Urinary bladder (tissue), 4 donors: ENCODE data around the gene IRAK2. TPM values are rescaled to one million over a fixed set of nuclear protein-coding genes. Genes with fewer than 3 reads are reported as not detected.
"Not testable (repeated sequence)": the region's sequence is repeated elsewhere in the genome, so short reads cannot be mapped to it uniquely, and the experiment has no call there.

Experiments used
- DNase-seq: peaks from one replicate; pipeline ENCODE4 v3.0.0-alpha.2; 2015; ENCODE audit errors: extremely low spot score
- H3K27ac ChIP-seq: one replicate; pipeline ENCODE4 v1.5.1; 2013; ENCODE audit warnings: low read depth, mild to moderate bottlenecking, moderate library complexity
- H3K36me3 ChIP-seq: one replicate; pipeline ENCODE4 v1.6.1; 2013; ENCODE audit warnings: mild to moderate bottlenecking, moderate library complexity; ENCODE audit not compliant: insufficient read depth
- H3K4me1 ChIP-seq: one replicate; pipeline ENCODE4 v1.6.1; 2013; ENCODE audit warnings: mild to moderate bottlenecking, moderate library complexity; ENCODE audit not compliant: insufficient read depth
- H3K4me3 ChIP-seq: one replicate; pipeline ENCODE4 v1.5.1; 2013; ENCODE audit warnings: low read depth, low read length
- WGBS: extraction: QIAGEN DNeasy Blood & Tissue Kit; methylation state at CpG from one replicate; pipeline ENCODE4 v1.1.7; 2013; 5-methylcytosine and 5-hydroxymethylcytosine counted together
- polyA plus RNA-seq: library from polyadenylated mRNA; stranded (reverse); fragments of 200-250 nt; gene quantifications from one replicate; pipeline ENCODE4 v1.2.3, GENCODE V29; 2013
- total RNA-seq: library from RNA; depleted of rRNA; stranded (reverse); fragments of >200 nt; gene quantifications from one replicate; pipeline ENCODE4 v1.2.3, GENCODE V29; 2014
- donor health status: healthy with polysubstance abuse.
- donor health status: healthy.

IRAK2 gene
- total and polyA plus RNA-seq, 2 donors = 2.9 to 4.1 TPM

DNA sequence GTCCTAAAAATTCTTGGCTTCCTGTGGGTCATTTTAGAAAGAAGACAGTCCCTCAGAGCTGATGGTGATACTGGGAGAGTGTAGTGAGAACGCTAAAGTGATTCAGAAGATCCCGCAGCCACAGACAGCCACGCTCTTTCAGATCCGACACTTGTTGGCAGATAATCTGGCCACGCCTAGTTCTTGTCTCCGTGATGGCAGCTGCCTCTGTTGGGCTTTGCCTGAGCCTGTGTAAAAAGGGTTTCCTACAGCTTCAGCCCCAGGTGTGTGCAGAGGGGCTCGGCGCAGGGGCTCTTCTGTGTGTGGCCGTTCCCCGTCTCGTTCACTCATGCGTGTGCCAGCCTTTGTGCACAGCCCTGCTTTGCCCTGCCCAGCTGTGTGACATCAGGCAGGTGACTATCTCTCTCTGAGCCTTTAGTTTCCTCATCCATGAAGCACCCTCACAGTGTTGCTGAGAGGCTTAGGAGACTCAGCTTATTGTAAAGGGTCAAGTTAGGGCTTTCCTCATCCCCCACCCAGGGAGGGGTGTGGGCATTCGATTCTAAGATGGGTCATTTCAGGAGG is 6.3 kb downstream of the IRAK2 start:
- no peak overlapping the region for H3K27ac ChIP-seq
- 78% methylated on average over 13 of the region's 13 CpGs for WGBS
- no peak for DNase-seq
- H3K4me1 ChIP-seq = no peaks in the 10 kb centered on the region
- H3K36me3 ChIP-seq = peaks cover 2% of the 10 kb centered on the region
- H3K4me3 ChIP-seq = no peak overlapping the region

DNA sequence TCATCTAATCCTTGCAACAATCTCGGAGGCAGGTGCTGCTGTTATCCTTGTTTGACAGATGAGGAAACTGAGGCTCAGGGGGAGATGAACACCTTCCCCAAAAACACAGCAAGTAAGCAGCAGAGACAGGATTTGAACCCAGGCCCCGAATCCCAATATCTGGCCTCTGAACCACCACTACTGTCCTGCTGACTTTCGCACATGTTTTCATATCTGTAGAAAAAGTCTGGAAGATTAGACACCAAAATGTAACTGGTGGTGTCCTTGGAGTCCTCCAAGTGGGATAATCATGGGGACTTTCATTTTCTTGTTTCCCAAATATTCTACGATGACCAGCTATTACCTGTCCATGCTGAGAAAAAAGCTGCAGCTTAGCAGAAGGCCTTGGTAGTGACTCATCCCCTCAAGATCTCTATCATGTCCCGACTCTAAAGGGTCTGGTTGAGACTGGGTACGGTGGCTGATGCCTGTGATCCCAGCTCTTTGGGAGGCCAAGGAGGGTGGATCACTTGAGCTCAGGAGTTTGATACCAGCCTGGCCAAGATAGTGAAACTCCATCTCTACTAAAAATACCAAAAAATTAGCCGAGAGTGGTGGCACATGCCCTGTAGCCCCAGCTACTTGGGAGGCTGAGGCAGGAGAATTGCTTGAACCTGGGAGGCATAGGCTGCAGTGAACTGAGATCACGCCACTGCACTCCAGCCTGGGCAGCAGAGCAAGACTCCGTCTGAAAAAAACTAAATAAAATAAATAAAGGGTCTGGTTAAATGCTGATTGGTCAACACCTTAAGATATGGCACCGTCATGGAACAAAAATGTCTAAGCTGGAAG is 8.6 kb downstream of the IRAK2 start:
- no peak for DNase-seq
- no peak overlapping the region for H3K4me3 ChIP-seq
- no peaks in the 10 kb centered on the region for H3K36me3 ChIP-seq
- H3K4me1 ChIP-seq = no peaks in the 10 kb centered on the region
- 86% methylated on average over 10 of the region's 10 CpGs for WGBS
- H3K27ac ChIP-seq = no peak overlapping the region

DNA sequence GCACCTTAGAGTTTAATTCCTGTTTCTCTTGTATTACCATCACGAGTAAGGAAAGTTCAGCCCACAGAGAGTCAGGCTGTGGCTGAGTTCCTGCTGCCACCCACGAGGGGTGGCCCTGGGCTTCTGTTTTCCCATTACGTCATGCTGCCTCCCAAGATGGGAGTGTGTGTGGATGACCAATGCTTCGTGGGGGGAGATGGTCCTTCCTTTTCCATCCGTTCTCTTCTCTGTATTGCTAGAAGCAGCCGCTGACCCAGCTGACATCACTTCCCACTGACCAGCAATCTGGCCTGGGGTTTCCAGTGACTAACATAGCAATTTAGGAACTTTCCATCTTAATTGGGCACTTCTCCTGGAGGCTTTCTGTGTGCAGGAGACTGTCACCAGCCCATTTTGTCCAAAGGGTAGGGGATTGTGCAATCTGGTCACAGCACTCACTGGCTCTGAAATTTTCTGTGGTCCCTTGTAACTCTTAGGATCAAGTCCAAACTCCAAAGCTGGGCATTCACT is 9.3 kb downstream of the IRAK2 start:
- 44% methylated on average over 6 of the region's 6 CpGs for WGBS
- Histone ChIP-seq H3K27ac (no peak overlapping the region), H3K36me3 (no peaks in the 10 kb centered on the region), H3K4me3 (no peak overlapping the region), H3K4me1 (no peaks in the 10 kb centered on the region)
- DNase-seq = no peak

DNA sequence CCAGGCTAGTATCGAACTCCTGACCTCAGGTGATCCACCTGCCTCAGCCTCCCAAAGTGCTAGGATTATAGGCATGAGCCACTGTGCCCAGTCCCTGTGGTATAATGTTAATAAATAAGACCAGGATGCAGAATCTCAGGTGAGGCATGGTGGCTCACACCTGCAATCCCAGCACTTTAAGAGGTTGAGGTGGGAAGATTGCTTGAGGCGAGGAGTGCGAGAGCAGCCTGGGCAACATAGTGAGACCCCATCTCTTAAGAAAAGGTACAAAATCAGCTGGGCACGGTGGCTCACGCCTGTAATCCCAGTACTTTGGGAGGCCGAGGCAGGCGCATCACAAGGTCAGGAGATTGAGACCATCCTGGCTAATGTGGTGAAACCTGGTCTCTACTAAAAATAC is 10.6 kb downstream of the IRAK2 start:
- not testable (repeated sequence) for H3K27ac ChIP-seq, H3K36me3 ChIP-seq, H3K4me3 ChIP-seq, H3K4me1 ChIP-seq, DNase-seq
- 97% methylated on average over 7 of the region's 7 CpGs for WGBS

DNA sequence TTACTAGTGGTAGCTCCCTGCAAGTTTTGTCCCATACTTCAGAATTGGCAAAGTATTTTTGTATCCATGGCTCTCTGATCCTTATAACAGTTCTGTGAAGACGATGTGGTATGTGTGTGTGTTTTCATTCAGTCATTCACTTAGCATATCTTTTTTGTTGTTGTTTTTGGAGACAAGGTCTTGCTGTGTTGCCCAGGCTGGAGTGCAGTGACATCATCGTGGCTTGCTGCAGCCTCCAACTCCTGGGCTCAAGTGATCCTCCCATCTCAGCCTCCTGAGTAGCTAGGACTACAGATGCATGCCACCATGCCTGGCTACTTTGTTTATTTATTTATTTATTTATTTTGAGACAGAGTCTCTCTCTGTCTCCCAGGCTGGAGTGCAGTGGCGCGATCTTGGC is 11.4 kb downstream of the IRAK2 start:
- WGBS = 87% methylated on average over 4 of the region's 4 CpGs
- H3K36me3 ChIP-seq, H3K4me1 ChIP-seq, H3K27ac ChIP-seq, H3K4me3 ChIP-seq, DNase-seq: not testable (repeated sequence)

DNA sequence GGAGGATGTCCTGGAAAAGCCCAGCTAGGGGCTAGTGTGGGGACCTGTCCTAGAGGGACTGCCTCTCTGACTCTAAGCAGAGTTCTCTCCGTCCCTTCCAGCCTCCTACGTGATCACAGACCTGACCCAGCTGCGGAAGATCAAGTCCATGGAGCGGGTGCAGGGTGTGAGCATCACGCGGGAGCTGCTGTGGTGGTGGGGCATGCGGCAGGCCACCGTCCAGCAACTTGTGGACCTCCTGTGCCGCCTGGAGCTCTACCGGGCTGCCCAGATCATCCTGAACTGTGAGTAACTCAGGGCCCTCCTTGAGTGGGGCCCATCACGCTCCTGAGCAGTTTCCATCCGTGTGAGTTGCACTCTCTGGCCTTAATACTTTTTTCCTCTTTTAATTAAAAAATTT is 13.0 kb downstream of the IRAK2 start:
- Histone ChIP-seq H3K4me3 (no peak overlapping the region), H3K36me3 (no peaks in the 10 kb centered on the region), H3K4me1 (no peaks in the 10 kb centered on the region), H3K27ac (no peak overlapping the region)
- no peak for DNase-seq
- 86% methylated on average over 12 of the region's 12 CpGs for WGBS

DNA sequence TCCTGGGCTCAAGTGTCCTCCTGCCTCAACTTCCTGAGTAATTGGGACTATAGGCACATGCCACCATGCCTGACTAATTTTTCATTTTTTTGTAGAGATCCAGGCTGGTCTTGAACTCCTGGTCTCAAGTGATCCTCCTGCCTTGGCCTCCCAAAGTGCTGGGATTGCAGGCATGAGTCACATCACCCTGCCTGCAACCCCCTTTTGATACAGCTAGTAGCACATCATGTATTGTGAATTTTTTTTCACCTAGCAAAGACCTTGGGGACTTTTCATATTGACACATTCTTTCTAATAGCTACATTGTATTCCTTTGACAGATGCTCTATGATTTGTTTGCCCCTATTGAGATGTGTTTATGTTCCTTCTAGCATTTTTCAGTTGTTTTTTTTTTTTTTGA is 14.2 kb downstream of the IRAK2 start:
- Histone ChIP-seq H3K4me1 (no peaks in the 10 kb centered on the region), H3K27ac (no peak overlapping the region), H3K36me3 (no peaks in the 10 kb centered on the region), H3K4me3 (no peak overlapping the region)
- no peak for DNase-seq

DNA sequence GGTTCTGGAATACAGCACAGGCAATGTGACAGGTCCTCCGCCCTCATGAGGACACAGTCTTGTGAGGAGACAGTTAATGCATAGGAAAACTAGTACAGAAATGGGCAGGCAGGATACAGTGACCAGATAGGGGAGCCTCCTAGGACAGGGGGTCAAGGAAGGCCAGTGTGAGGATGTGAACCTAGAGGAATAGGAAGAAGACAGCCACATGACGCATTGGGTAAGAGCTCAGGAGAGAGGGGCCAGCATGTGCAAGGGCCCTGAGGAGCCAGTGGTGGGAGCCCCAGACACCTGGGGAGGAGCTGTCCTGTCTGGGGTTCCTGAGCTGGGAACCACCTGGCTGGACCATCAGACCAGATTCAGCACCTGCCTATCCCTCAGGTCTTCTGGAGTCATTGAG is 15.6 kb downstream of the IRAK2 start:
- 96% methylated on average over 2 of the region's 2 CpGs for WGBS
- H3K4me3 ChIP-seq = no peak overlapping the region
- no peaks in the 10 kb centered on the region for H3K4me1 ChIP-seq
- no peak overlapping the region for H3K27ac ChIP-seq
- no peaks in the 10 kb centered on the region for H3K36me3 ChIP-seq
- DNase-seq = no peak

DNA sequence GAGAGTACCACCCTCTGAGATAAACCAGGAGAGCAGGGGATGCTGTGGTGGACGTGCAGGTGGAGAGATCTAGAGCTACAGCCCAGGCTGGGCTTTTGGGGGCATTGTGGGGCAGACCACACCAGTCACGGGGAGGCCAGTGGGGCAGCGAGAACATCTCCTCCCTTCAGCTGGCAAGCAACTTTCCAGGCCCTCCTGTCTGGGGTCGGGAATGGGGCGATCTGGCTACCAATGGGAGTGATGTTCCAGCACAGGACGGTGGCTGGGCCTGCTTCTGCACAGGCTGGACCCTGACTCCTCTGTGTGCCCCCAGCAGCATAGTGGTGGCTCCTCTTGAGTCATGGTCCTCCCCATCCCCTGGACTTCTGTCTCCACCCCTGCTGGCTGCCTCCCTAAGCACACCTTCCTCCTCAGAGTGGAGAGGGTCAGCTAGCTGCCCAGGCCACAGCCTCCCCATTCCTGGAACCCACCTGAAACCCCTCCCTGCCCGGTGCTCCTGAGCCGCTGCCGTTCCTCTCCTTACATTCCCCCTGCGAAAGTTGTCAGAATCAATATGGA is 16.1 kb downstream of the IRAK2 start:
- Histone ChIP-seq H3K27ac (no peak overlapping the region), H3K36me3 (no peaks in the 10 kb centered on the region), H3K4me1 (no peaks in the 10 kb centered on the region), H3K4me3 (no peak overlapping the region)
- 81% methylated on average over 10 of the region's 10 CpGs for WGBS
- no peak for DNase-seq

DNA sequence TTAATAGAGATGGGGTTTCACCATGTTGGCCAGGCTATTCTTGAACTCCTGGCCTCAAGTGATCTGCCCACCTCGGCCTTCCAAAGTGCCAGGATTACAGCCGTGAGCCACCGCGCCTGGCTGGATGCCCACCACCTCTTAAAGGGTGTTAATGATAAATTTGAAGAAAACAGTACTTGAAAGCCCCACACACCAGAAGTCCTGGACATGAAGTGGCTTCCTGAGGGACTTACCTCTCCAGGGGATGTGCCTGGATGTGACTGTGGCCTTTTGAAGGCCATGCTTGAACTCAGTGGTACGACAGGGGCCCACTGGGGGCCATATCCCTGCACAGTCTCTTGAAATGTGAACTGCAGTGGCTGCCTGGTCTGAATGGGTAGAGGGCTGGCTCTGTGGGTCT is 18.2 kb downstream of the IRAK2 start:
- DNase-seq = no peak
- Histone ChIP-seq H3K27ac (no peak overlapping the region), H3K4me1 (no peaks in the 10 kb centered on the region), H3K4me3 (no peak overlapping the region), H3K36me3 (no peaks in the 10 kb centered on the region)
- 90% methylated on average over 5 of the region's 5 CpGs for WGBS

DNA sequence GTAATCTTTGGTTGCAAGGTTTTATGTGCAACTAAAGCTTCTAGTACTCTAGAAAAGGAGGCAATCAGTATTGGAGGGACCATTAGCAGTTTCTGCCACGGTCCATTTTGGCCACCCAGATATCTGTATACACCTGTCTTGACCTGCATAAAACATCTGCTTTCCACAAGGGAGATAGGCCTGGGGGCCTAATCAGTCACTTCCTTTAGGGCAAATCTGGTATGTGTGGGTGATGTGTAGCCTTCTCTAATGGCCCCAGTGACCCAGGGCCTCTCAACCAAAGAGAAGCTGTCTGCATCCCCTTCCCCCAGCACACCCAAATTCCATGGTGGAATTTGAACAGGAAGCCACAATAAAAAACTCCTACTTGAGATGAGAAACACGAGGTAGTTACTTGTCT is 19.5 kb downstream of the IRAK2 start:
- DNase-seq = no peak
- no peak overlapping the region for H3K4me3 ChIP-seq
- no peaks in the 10 kb centered on the region for H3K4me1 ChIP-seq
- no peaks in the 10 kb centered on the region for H3K36me3 ChIP-seq
- H3K27ac ChIP-seq = no peak overlapping the region
- WGBS = 56% methylated on average over 2 of the region's 2 CpGs

DNA sequence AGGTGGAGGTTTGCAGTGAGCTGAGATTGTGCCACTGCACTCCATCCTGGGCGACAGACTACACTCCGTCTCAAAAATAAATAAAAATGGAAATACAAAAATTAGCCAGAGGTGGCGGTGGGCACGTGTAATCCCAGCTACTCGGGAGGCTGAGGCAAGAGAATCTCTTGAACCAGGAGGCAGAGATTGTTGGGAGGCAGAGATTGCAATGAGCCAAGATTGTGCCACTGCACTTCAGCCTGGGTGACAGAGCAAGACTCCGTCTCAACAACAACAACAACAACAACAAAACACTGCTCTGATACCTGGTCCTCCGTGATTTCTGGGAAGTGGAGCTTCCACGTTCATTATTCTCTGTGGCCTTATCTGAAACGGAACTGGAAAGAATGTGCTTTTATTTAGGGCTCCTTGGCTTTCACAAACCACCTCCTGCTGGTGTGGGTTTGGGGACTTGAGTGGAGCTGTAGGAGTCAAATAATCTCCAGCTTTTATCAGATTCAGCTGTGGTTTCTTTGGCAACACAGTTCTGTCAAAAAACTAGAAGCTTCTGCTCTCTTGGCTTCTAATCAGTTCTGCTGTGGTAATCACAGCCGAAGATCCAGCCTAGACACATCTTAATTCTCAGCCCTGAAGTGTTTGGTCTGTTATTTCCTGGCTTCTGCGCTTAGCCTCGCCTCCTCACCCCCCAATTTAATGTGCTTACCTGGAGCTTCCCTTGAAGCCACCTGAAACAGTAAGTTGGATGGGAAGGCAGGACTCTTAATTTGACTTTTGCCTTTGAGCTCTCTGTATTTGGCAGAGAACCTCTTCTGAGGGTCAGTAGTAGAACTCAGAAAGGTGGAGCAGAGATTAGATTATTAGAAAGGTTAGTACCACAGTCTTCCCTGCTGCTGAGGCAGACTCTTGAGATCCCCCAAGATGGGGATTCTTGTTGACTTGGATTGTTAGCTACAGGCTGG is 21.4 kb downstream of the IRAK2 start:
- Histone ChIP-seq H3K4me3 (no peak overlapping the region), H3K27ac (peak overlapping the region; percentile 23), H3K4me1 (peaks cover 2% of the 10 kb centered on the region), H3K36me3 (no peaks in the 10 kb centered on the region)
- no peak for DNase-seq
- WGBS = 66% methylated on average over 12 of the region's 12 CpGs

DNA sequence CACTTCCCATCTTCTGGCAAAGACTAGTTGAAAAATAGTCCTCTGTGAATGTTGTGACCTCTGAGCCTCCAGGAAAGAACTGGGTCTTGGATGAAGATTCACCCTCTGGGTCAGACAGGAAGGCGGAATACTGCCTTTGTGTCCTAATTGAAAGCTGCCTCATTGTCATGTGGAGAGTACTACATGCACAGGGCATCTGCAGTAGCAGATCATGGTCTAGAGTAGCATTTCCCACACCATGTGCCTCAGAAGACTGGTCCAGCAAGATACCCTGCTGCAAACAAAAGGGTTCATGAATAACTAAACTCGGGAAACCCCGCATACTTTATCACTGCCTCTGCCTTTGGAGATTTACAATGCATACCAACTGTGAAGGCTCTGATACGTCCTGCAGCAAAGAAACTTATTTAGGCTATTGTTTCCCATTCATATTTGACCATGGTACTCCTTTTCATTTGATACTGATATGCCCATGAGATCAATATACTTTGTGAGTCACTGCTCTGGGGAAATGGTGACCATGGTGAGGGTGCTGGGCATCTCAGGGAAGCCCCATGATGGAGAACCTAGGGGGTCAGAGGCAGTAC is 22.7 kb downstream of the IRAK2 start:
- no peak for DNase-seq
- H3K4me3 ChIP-seq = no peak overlapping the region
- peaks cover 2% of the 10 kb centered on the region for H3K4me1 ChIP-seq
- 88% methylated on average over 4 of the region's 4 CpGs for WGBS
- no peaks in the 10 kb centered on the region for H3K36me3 ChIP-seq
- H3K27ac ChIP-seq = no peak overlapping the region
